Mucosa of descending colon (tissue), 3 donors: ENCODE results near the gene ADCY1. TPM values are rescaled to one million over a fixed set of nuclear protein-coding genes. Genes with fewer than 3 reads are reported as not detected.

Experiments used
- ATAC-seq: fragments of 200-7000 bp; cut with Tn5 transposase; one replicate; pipeline ENCODE4 v1.9.1; 2020; ENCODE audit warnings: mild to moderate bottlenecking, moderate library complexity
- DNase-seq, 3 donors: peaks; one replicate each; pipeline ENCODE4 v3.0.0-alpha.2; 2020
- H3K36me3 ChIP-seq: fragments of 200-600 bp; one replicate; pipeline ENCODE4 v1.8.0; 2021; ENCODE audit warnings: low read depth, mild to moderate bottlenecking
- H3K4me1 ChIP-seq: fragments of 200-600 bp; one replicate; pipeline ENCODE4 v1.8.0; 2021; ENCODE audit warnings: low read depth, mild to moderate bottlenecking
- H3K4me3 ChIP-seq: fragments of 200-600 bp; one replicate; pipeline ENCODE4 v1.8.0; 2021; ENCODE audit warnings: mild to moderate bottlenecking
- H3K9me3 ChIP-seq: fragments of 200-600 bp; one replicate; pipeline ENCODE4 v1.8.0; 2021; ENCODE audit warnings: mild to moderate bottlenecking
- intact Hi-C, 2 donors: fragments of 100-400 bp; cut with DNase I in 1 of 2; cut with micrococcal nuclease in 1 of 2; formaldehyde crosslinking; loops; one replicate each; pipeline versions ENCODE4 v1.11.0 to v1.11.1; 2022; cut with DNase I, micrococcal nuclease
- total RNA-seq, 3 donors: library from RNA; stranded (reverse); fragmentation: NEBNext Ultra II Directional in 2 of 3; extraction: Animal tissue kit (Norgen Biotek cat#: 25700) in 2 of 3; gene quantifications; one replicate each; pipeline versions ENCODE4 v1.2.1 to v1.2.4, GENCODE V29; 2021 to 2023
- TF ChIP-seq, protein P1 (sequence below): fragments of 200-600 bp; IDR thresholded peaks from one replicate; pipeline ENCODE4 v1.8.0; 2022; ENCODE audit warnings: antibody characterized with exemption, mild to moderate bottlenecking
- donor health status: DM: no; HTN: no; CAD: no; lungs with moderate emphysema.
- donor health status: DM: no; HTN: no; CAD: no.
- donor health status: DM: no; HTN: yes; CAD: no.

ADCY1 gene
- total RNA-seq, 3 donors from 2014 or later = 0.55 to 0.94 (median 0.76) TPM

DNA sequence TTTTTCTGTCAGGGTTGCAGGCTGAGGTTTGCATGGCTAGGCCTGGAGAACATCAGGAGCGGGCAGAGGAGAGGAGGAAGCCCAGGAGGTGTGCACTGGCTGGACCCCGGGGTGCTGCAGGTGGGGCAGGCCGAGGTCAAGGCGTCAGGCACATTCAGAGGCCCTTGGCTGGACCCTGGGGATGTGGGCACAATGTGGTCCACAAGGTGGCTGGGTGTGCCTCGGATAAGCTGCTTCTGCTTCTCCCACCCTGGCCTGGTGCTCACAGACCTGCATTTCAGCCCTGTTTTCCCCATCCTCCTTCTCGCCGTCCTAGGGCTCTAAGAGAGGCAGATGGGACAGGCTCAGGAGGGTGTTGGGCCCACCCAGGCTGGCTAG lies 108.2 kb downstream of the ADCY1 start:
- DNase-seq (peak in 1 of 3 donors; percentile 6), ATAC-seq (no peak)
- intact Hi-C loops = no loop called here
- TF ChIP-seq, protein P1, sequence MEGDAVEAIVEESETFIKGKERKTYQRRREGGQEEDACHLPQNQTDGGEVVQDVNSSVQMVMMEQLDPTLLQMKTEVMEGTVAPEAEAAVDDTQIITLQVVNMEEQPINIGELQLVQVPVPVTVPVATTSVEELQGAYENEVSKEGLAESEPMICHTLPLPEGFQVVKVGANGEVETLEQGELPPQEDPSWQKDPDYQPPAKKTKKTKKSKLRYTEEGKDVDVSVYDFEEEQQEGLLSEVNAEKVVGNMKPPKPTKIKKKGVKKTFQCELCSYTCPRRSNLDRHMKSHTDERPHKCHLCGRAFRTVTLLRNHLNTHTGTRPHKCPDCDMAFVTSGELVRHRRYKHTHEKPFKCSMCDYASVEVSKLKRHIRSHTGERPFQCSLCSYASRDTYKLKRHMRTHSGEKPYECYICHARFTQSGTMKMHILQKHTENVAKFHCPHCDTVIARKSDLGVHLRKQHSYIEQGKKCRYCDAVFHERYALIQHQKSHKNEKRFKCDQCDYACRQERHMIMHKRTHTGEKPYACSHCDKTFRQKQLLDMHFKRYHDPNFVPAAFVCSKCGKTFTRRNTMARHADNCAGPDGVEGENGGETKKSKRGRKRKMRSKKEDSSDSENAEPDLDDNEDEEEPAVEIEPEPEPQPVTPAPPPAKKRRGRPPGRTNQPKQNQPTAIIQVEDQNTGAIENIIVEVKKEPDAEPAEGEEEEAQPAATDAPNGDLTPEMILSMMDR = no peak
- no peak overlapping the region for H3K4me3 ChIP-seq
- H3K9me3 ChIP-seq = no peaks in the 10 kb centered on the region
- H3K36me3 ChIP-seq = no peaks in the 10 kb centered on the region
- no peaks in the 10 kb centered on the region for H3K4me1 ChIP-seq

DNA sequence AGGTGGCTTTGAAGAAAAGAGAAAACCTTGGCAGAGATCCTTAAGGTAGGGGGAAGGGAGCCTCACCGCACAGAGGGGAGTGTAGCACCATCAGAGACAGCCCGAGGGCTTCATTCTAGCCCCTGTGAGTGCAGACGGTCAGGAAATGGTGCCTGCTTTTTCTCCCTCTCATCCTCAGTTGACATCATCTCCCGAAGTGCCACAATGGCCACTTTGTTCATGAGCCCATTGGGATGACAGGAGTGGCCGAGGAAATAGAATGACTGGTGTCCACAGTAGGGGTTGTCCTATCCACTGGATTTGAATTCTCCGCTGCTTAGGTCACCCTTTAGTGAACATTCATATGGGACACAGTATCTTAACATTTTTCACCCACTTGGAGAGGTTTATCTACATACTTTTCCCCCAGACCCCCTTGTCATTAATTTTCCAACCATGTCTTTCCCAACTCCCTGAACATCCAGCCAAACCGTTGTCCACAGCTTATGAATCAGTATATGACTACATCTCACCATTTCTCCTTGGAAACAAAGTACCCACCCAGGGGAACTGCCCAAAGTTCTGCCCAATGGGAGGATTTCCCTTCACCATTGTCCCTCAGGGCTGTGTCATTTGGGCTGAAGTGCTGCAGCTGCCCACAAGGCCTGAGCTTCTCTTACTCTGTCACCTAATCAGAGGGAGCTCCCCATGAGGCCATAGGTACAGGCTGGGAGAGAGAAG lies 108.8 kb downstream of the ADCY1 start:
- Histone ChIP-seq H3K4me3 (no peak overlapping the region), H3K36me3 (no peaks in the 10 kb centered on the region), H3K9me3 (no peaks in the 10 kb centered on the region), H3K4me1 (no peaks in the 10 kb centered on the region)
- DNase-seq (no peak), ATAC-seq (no peak)
- intact Hi-C loops = no loop called here
- TF ChIP-seq, protein P1 = no peak

DNA sequence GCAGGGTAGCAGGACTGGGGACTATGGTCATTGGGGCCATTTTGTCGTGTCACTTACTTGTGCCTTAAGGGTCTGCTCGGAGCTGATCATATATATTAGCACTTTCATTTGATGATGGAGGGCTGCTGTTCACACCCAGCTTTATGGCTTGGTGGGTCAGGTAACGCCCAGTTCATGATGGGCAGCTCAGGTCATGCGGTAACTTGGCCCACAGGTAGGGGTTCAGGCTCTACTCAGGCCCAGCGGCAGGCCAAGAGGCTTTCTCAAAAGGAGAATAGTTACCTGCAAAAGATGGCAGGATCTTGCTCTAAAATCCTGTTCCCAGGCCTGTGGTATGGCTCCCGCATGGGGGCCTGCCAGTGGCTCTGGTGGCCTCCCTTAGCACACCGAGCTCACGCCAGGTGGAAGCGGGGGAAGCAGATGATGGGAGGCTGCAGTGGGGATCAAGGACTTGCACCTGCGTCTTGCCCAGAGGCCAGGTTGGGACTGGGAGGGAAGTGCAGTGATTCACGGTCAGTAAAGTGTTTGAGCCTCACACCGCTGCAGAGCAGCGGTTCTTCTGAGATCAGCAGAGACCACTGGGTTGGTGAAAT lies 109.5 kb downstream of the ADCY1 start:
- Histone ChIP-seq H3K4me1 (no peaks in the 10 kb centered on the region), H3K9me3 (no peaks in the 10 kb centered on the region), H3K36me3 (no peaks in the 10 kb centered on the region), H3K4me3 (no peak overlapping the region)
- TF ChIP-seq, protein P1 = no peak
- ATAC-seq (no peak), DNase-seq (no peak)
- intact Hi-C loops = no loop called here

DNA sequence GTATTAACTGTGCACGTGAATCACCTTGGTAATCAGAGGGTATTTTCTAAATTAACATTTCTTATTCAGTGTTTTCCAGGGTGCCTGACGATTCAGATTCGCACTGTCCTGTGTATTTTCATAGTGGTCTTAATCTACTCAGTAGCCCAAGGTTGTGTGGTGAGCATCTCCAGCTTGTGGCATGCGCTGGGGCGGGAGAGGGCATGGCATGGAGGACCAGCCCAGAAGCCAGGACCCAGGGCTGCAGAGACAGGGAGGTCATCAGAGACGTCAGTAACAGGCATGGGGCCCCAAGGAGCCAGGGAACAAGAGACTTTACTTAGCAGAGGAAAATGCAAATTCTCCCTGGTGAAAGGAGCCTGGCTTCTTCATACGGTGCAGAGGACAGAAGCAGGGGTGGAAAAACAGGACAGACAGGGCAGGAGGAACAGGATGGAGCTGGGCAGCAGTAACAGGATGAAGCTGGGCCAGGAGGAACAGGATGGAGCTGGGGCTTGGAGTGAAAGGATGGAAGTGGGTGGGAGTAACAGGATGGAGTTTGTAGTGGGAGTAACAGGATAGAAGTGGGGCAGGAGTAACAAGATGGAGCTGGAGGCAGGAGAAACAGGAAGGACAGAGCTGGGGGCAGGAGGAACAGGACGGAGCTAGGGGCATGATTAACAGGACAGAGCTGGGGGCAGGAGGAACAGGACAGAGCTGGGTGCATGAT lies 110.9 kb downstream of the ADCY1 start:
- TF ChIP-seq, protein P1 = no peak
- no peaks in the 10 kb centered on the region for H3K9me3 ChIP-seq
- H3K36me3 ChIP-seq = no peaks in the 10 kb centered on the region
- ATAC-seq = no peak
- intact Hi-C loops = no loop called here
- DNase-seq = peak in 1 of 3 donors; percentile 5
- H3K4me1 ChIP-seq = no peaks in the 10 kb centered on the region
- H3K4me3 ChIP-seq = no peak overlapping the region

DNA sequence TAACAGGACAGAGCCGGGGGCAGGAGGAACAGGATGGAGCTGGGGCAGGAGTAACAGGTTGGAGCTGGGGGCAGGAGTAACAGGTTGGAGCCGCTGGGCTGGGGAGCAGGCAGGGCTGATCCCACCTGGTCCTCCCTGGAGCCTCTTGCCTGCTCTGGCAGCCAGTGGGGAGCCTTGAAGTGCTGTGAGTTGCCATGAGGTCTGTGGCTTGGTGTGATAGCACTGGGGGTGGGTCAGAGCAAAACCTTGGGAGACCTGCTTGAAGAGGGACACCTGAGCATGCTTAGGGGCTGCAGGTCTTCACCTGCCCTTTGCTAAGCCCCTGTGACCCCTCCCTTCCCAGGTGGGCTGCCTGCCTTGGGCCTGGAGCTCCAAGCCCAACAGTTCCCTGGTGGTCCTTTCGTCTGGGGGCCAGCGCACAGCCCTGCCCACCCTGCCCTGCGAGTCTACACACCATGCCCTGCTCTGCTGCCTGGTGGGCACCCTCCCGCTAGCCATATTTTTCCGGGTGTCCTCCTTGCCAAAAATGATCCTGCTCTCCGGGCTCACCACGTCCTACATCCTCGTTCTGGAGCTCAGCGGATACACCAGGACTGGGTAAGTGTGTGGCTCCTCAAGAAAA lies 111.6 kb downstream of the ADCY1 start:
- TF ChIP-seq, protein P1 = no peak
- H3K4me3 ChIP-seq = no peak overlapping the region
- ATAC-seq = no peak
- no peaks in the 10 kb centered on the region for H3K9me3 ChIP-seq
- DNase-seq = peak in 2 of 3 donors; percentile 4 to 33
- no peaks in the 10 kb centered on the region for H3K36me3 ChIP-seq
- H3K4me1 ChIP-seq = no peaks in the 10 kb centered on the region
- intact Hi-C loops = no loop called here
